ENCODE data around the gene RHOXF2B. TPM values are rescaled to one million over a fixed set of nuclear protein-coding genes. Genes with fewer than 3 reads are reported as not detected.

RHOXF2B gene
- under 0.01 TPM in 1 of 2 replicates, not detected in the other for total RNA-seq

DNA sequence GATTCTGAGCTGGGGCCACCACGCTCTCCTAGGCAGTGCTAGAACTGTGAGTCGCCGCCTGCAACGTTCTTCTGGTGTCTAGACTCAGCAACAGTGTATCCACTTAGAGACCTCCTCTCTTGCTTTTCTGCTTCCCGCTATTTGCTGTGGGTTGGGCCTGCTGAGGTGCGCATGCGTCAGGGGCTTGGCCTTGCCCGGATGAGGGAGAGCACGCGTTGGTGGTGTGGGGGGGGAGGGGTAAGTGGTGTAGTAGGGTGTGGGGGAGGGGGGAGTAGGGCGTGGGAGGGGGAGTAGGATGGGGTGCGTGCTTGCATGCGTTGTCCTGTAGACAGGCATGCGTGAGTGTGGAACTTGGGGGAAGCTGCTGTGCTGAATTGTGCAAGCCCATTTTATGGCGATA, at the start of gene RHOXF2B:
Gene RHOXF2B, minus strand, starts transcription at position 101 of the 400 bp plus-strand sequence. CDS start 138 bp downstream, outside the sequence.

DNA sequence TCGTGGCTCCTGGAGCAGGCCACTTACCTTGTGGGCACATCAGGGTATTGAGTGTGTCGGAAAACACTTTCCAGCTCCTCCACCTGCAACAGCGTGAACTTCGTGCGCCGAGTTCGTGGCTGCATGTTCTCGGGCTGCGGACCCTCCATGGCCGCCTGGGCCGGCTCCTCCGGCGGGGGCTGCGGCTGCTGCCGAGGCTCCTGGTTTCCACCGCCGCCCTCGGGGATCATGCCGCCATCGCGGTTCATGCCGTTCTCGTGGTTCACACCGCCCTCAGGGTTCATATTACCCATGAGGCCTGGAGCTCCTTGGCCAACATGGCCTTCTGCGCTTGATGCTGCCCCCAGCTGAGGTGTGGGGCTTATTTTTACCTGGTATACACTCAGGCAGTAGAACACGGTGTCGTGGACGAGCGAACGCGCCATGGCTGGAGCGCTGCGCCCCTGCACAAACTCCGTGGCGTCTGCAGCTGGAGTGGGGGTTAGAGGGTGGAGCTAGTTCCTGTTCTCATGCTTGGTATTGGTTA, 38.0 kb upstream of the RHOXF2B start, which contains the start of gene RHOXF1:
Gene RHOXF1, minus strand, starts transcription at position 476 of the 526 bp plus-strand sequence. Its CDS starts 51 bp downstream, at position 425.

Other genes starting within 250 kb of the RHOXF2B start
- 1.3 and 4.7 TPM in 2 replicates for gene UPF3B, start 224.7 kb downstream of the RHOXF2B start, total RNA-seq
- gene RNF113A, start 206.0 kb downstream of the RHOXF2B start, total RNA-seq = 12.8 and 15.3 TPM in 2 replicates
- 50.7 and 77.3 TPM in 2 replicates for gene NDUFA1, start 205.9 kb downstream of the RHOXF2B start, total RNA-seq
- gene AKAP14, start 181.8 kb downstream of the RHOXF2B start, total RNA-seq = not detected in 2 replicates
- 3.6 and 4.0 TPM in 2 replicates for gene NKAP, start 133.9 kb downstream of the RHOXF2B start, total RNA-seq
- not detected in 2 replicates for gene RHOXF1, start 38.2 kb upstream of the RHOXF2B start, total RNA-seq
- not detected in 2 replicates for gene RHOXF2, start 80.9 kb upstream of the RHOXF2B start, total RNA-seq
- gene ZBTB33, start 173.1 kb upstream of the RHOXF2B start, total RNA-seq = 6.8 and 11.2 TPM in 2 replicates
- gene TMEM255A, start 233.8 kb upstream of the RHOXF2B start, total RNA-seq = 0.26 TPM in 1 of 2 replicates, not detected in the other

Data from pericardium fibroblast (primary cell).